Measurements from ENCODE around the gene TXLNB. TPM values are rescaled to one million over a fixed set of nuclear protein-coding genes. Genes with fewer than 3 reads are reported as not detected.

Gene TXLNB
- total RNA-seq, 3 donors from 2014 or later (not counting 1 experiment from before 2014, with no cell fraction given): 0.24 to 0.93 (median 0.50) TPM

GRCh38 chr6:139277587-139277986, 14.2 kb downstream of the TXLNB start:
- no peak for DNase-seq
- no peak overlapping the region for H3K4me3 ChIP-seq (ENCODE audit: low read length)
- H3K9me3 ChIP-seq (ENCODE audit: control insufficient read depth, insufficient read depth, low read length): no peaks in the 10 kb centered on the region
- no peaks in the 10 kb centered on the region for H3K27me3 ChIP-seq (ENCODE audit: control insufficient read depth, insufficient read depth, low read length)
- ATAC-seq: no peak
- no peaks in the 10 kb centered on the region for H3K9me3 Mint-ChIP-seq
- no peak overlapping the region for H3K27ac ChIP-seq (ENCODE audit: low read length)
- intact Hi-C loops (cut with micrococcal nuclease): no loop called here
- H3K4me1 Mint-ChIP-seq: peaks cover 15 to 26% of the 10 kb centered on the region in 2 donors
- no peak overlapping the region for H3K4me3 Mint-ChIP-seq
- peaks cover 11% of the 10 kb centered on the region for H3K4me1 ChIP-seq (ENCODE audit: control insufficient read depth, insufficient read depth, low read length)
- TF ChIP-seq CTCF (IDR thresholded peaks at IDR 0.05): no peak
- WGBS (ENCODE audit: insufficient coverage): no CpG with 5 or more reads among the region's 1 CpG
- H3K27ac Mint-ChIP-seq: peak overlapping the region; percentile 86 to 87
- H3K36me3 Mint-ChIP-seq: no peaks in the 10 kb centered on the region
- no peaks in the 10 kb centered on the region for H3K36me3 ChIP-seq (ENCODE audit: control insufficient read depth, insufficient read depth, low read length)
- H3K27me3 Mint-ChIP-seq (ENCODE audit: low read depth in 2 of 2): no peaks in the 10 kb centered on the region

GRCh38 chr6:139277161-139277560, 14.6 kb downstream of the TXLNB start:
- no peaks in the 10 kb centered on the region for H3K36me3 Mint-ChIP-seq
- no peaks in the 10 kb centered on the region for H3K27me3 ChIP-seq (ENCODE audit: control insufficient read depth, insufficient read depth, low read length)
- H3K27me3 Mint-ChIP-seq (ENCODE audit: low read depth in 2 of 2): no peaks in the 10 kb centered on the region
- peaks cover 11% of the 10 kb centered on the region for H3K4me1 ChIP-seq (ENCODE audit: control insufficient read depth, insufficient read depth, low read length)
- TF ChIP-seq CTCF (IDR thresholded peaks at IDR 0.05): no peak
- ATAC-seq: no peak
- no peak overlapping the region for H3K4me3 Mint-ChIP-seq
- no peaks in the 10 kb centered on the region for H3K9me3 ChIP-seq (ENCODE audit: control insufficient read depth, insufficient read depth, low read length)
- no peak for DNase-seq
- H3K4me3 ChIP-seq (ENCODE audit: low read length): no peak overlapping the region
- no peaks in the 10 kb centered on the region for H3K9me3 Mint-ChIP-seq
- intact Hi-C loops (cut with micrococcal nuclease): no loop called here
- 91% methylated on average over 6 of the region's 7 CpGs for WGBS (ENCODE audit: insufficient coverage)
- no peak overlapping the region for H3K27ac ChIP-seq (ENCODE audit: low read length)
- no peaks in the 10 kb centered on the region for H3K36me3 ChIP-seq (ENCODE audit: control insufficient read depth, insufficient read depth, low read length)
- peaks cover 15 to 26% of the 10 kb centered on the region in 2 donors for H3K4me1 Mint-ChIP-seq
- peak overlapping the region in 1 of 2 donors; percentile 87 for H3K27ac Mint-ChIP-seq

DNA sequence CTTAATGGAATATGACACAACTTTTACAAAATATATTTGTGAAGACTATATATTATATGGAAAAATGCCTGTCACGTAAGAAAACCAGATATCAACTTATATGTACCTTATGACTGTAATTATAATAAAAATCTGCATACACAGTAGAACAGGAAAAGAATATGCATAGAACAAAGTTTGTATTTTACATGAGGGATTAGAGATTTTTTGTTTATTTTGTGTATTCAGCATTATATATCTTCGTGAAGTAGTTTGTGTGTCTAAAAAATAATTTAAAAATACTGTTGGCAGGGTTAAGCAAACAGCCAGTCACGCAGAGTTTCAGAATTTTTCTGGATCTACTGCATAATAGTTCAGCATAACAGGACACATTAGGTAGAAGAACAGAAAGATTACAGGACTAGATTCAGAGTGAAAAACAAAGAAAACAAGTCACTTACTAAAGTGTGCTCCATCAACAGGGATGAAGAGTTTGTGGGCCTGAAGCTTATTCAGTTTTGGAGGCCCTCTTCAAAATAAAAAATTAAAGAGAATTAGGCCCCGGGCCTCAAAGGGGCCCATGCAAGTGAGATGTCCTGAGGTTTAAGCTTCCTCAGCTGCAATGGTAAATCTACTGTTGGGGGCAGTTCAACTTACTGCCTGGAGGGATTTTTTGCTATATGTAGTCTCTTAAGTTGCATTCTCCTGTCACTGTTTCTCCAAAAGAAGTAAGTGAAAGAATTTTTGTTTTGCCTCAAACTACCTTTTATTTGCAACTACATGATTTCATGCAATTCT, 16.3 kb downstream of the TXLNB start:
- 79% methylated on average over 3 of the region's 4 CpGs for WGBS (ENCODE audit: insufficient coverage)
- ATAC-seq (no peak), DNase-seq (no peak)
- no peak overlapping the region for H3K4me3 ChIP-seq (ENCODE audit: low read length)
- Mint-ChIP-seq H3K9me3 (no peaks in the 10 kb centered on the region), H3K27ac (peak overlapping the region in 1 of 2 donors; percentile 13), H3K4me1 (peaks cover 15 to 26% of the 10 kb centered on the region in 2 donors), H3K27me3 (ENCODE audit: low read depth in 2 of 2) (no peaks in the 10 kb centered on the region), H3K4me3 (no peak overlapping the region), H3K36me3 (no peaks in the 10 kb centered on the region)
- H3K27ac ChIP-seq (ENCODE audit: low read length): no peak overlapping the region
- no peaks in the 10 kb centered on the region for H3K27me3 ChIP-seq (ENCODE audit: control insufficient read depth, insufficient read depth, low read length)
- no peaks in the 10 kb centered on the region for H3K36me3 ChIP-seq (ENCODE audit: control insufficient read depth, insufficient read depth, low read length)
- H3K9me3 ChIP-seq (ENCODE audit: control insufficient read depth, insufficient read depth, low read length): no peaks in the 10 kb centered on the region
- peaks cover 10% of the 10 kb centered on the region for H3K4me1 ChIP-seq (ENCODE audit: control insufficient read depth, insufficient read depth, low read length)
- intact Hi-C loops (cut with micrococcal nuclease): no loop called here
- no peak for TF ChIP-seq CTCF (IDR thresholded peaks at IDR 0.05)

DNA sequence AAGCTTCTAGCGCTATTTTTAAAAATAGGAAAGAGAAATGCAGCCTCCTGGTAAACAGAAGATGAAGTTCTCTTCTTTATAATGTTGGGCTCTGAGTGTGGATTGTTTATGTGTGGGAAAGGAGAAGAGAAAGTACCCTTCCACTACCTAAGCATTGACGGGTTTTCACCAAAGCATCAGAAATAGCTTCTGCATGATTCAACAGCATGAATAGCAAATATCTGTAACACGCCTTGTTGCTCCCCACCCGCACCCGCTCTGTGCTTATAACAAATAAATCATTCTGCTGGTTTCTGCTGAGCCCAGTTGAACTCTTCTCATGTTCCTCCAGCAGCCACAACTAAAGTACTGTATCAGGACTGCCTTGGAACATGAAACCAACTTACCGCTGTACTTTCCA, 20.7 kb downstream of the TXLNB start:
- no peak overlapping the region for H3K27ac Mint-ChIP-seq
- Histone ChIP-seq H3K9me3 (ENCODE audit: control insufficient read depth, insufficient read depth, low read length) (no peaks in the 10 kb centered on the region), H3K4me1 (ENCODE audit: control insufficient read depth, insufficient read depth, low read length) (no peaks in the 10 kb centered on the region), H3K4me3 (ENCODE audit: low read length) (no peak overlapping the region), H3K36me3 (ENCODE audit: control insufficient read depth, insufficient read depth, low read length) (no peaks in the 10 kb centered on the region), H3K27ac (ENCODE audit: low read length) (peak overlapping the region; percentile 54), H3K27me3 (ENCODE audit: control insufficient read depth, insufficient read depth, low read length) (no peaks in the 10 kb centered on the region)
- H3K27me3 Mint-ChIP-seq (ENCODE audit: low read depth in 2 of 2): no peaks in the 10 kb centered on the region
- DNase-seq (no peak), ATAC-seq (no peak)
- H3K36me3 Mint-ChIP-seq: no peaks in the 10 kb centered on the region
- 66% methylated on average over 5 of the region's 6 CpGs for WGBS (ENCODE audit: insufficient coverage)
- no peaks in the 10 kb centered on the region for H3K4me1 Mint-ChIP-seq
- H3K4me3 Mint-ChIP-seq: no peak overlapping the region
- intact Hi-C loops (cut with micrococcal nuclease): no loop called here
- H3K9me3 Mint-ChIP-seq: no peaks in the 10 kb centered on the region
- no peak for TF ChIP-seq CTCF (IDR thresholded peaks at IDR 0.05)
